Panc1 (cell line): Measurements from ENCODE around the gene ACTRT2.

Experiments
- CTCF ChIP-seq: fragments of 450-650 bp; IDR thresholded peaks from 2 replicates; pipeline ENCODE4 v1.5.1; 2017; ENCODE audit warnings: mild to moderate bottlenecking
- REST ChIP-seq, 2 experiments: IDR thresholded peaks; 2 replicates each; pipeline ENCODE4 v1.6.1; 2011 to 2012; ENCODE audit warnings: low read depth in 2 of 2, control low read depth in 1 of 2, low read length in 1 of 2, mild to moderate bottlenecking in 1 of 2, moderate library complexity in 1 of 2; ENCODE audit not compliant: insufficient read depth in 1 of 2
- SIN3A ChIP-seq: IDR thresholded peaks from 2 replicates; pipeline ENCODE4 v1.6.1; 2012; ENCODE audit warnings: low read depth, mild to moderate bottlenecking, low read length, moderate library complexity, borderline replicate concordance; ENCODE audit not compliant: insufficient read depth
- TCF7L2 ChIP-seq: IDR thresholded peaks from 2 replicates; pipeline ENCODE4 v1.6.1; 2011; ENCODE audit warnings: mild to moderate bottlenecking, low read depth, low read length, inconsistent platforms

GRCh38 chr1:3011127-3011526 lies 10.1 kb upstream of the ACTRT2 start:
- TF ChIP-seq CTCF, result no peak
- no peak for TF ChIP-seq REST (IDR thresholded peaks at IDR 0.05; ENCODE audit: insufficient read depth in 1 of 2, low read depth in 2 of 2, low read length in 1 of 2)
- TF ChIP-seq SIN3A, result no peak
- TF ChIP-seq TCF7L2, result no peak
